ENCODE data around the gene VAMP4.
A peak's percentile ranks its signal among the peaks of the same experiment; 100 is the strongest.

VAMP4 gene

GRCh38 chr1:171741872-171742576 lies at the start of gene VAMP4:
TSS of gene VAMP4 (minus strand) at chr1:171742065. CDS start at chr1:171738414, 3,651 bp downstream.
- peak within 1 kb of the TSS; percentile 85 for H3K4me3 ChIP-seq (ENCODE audit: low read depth, low read length)
- DNase-seq (ENCODE audit: low read depth), result peak; percentile 85
- no peak for TF ChIP-seq CTCF (conservative IDR thresholded peaks at IDR 0.05; ENCODE audit: low read depth, low read length)

- no peak for DNase-seq (ENCODE audit: low read depth)
- H3K4me3 ChIP-seq (ENCODE audit: low read depth, low read length), result no peak overlapping the region
- TF ChIP-seq CTCF (conservative IDR thresholded peaks at IDR 0.05; ENCODE audit: low read depth, low read length), result no peak
These were observed 48.5 kb upstream of the VAMP4 start for GRCh38 chr1:171790318-171790717.

GRCh38 chr1:171788696-171789095 lies 46.8 kb upstream of the VAMP4 start:
- H3K4me3 ChIP-seq (ENCODE audit: low read depth, low read length), result no peak overlapping the region
- no peak for TF ChIP-seq CTCF (conservative IDR thresholded peaks at IDR 0.05; ENCODE audit: low read depth, low read length)
- DNase-seq (ENCODE audit: low read depth), result peak; percentile 71

GRCh38 chr1:171787686-171788480 lies 46.0 kb upstream of the VAMP4 start:
- no peak for DNase-seq (ENCODE audit: low read depth)
- no peak for TF ChIP-seq CTCF (conservative IDR thresholded peaks at IDR 0.05; ENCODE audit: low read depth, low read length)
- no peak overlapping the region for H3K4me3 ChIP-seq (ENCODE audit: low read depth, low read length)

- H3K4me3 ChIP-seq (ENCODE audit: low read depth, low read length), result no peak overlapping the region
- DNase-seq (ENCODE audit: low read depth), result no peak
- no peak for TF ChIP-seq CTCF (conservative IDR thresholded peaks at IDR 0.05; ENCODE audit: low read depth, low read length)
These were observed 44.7 kb upstream of the VAMP4 start for GRCh38 chr1:171786534-171786933.

- no peak overlapping the region for H3K4me3 ChIP-seq (ENCODE audit: low read depth, low read length)
- no peak for TF ChIP-seq CTCF (conservative IDR thresholded peaks at IDR 0.05; ENCODE audit: low read depth, low read length)
These were observed 43.9 kb upstream of the VAMP4 start for GRCh38 chr1:171785766-171786165.

More at GRCh38 chr1:171785766-171786165, 43.9 kb upstream of the VAMP4 start:
- DNase-seq (ENCODE audit: low read depth), result no peak
